Right lobe of liver (tissue), 6 donors: ENCODE measurements around the gene UNC93A. TPM values are rescaled to one million over a fixed set of nuclear protein-coding genes. Genes with fewer than 3 reads are reported as not detected.

ENCODE experiments used
- ATAC-seq, 4 donors: fragments of 200-7000 bp; cut with Tn5 transposase; one replicate each; pipeline ENCODE4 v1.9.1; 2020; ENCODE audit warnings: mild to moderate bottlenecking in 4 of 4, moderate library complexity in 4 of 4
- DNase-seq, 3 donors: peaks; one replicate each; pipeline ENCODE4 v3.0.0-alpha.2; 2020
- H3K27ac ChIP-seq, 3 donors: fragments of 200-600 bp; one replicate each; pipeline ENCODE4 v1.8.0; 2022
- H3K27me3 ChIP-seq, 2 donors: fragments of 200-600 bp; one replicate each; pipeline ENCODE4 v1.8.0; 2022
- H3K36me3 ChIP-seq, 4 donors: fragments of 200-600 bp; sonication (generic) in 1 of 4; one replicate each; pipeline versions ENCODE4 v1.5.1 to v1.8.0; 2017 to 2022; ENCODE audit warnings: control low read depth in 1 of 4
- H3K4me1 ChIP-seq, 4 donors: fragments of 200-600 bp; sonication (generic) in 1 of 4; one replicate each; pipeline versions ENCODE4 v1.5.1 to v1.8.0; 2017 to 2022; ENCODE audit warnings: control low read depth in 1 of 4
- H3K4me3 ChIP-seq, 3 donors: fragments of 200-600 bp; one replicate each; pipeline ENCODE4 v1.8.0; 2022
- H3K9me3 ChIP-seq, 4 donors: fragments of 200-600 bp; sonication (generic) in 1 of 4; one replicate each; pipeline versions ENCODE4 v1.5.1 to v1.8.0; 2017 to 2022; ENCODE audit warnings: control low read depth in 1 of 4
- CTCF ChIP-seq, 4 donors: fragments of 200-600 bp in 3 of 4; fragments of 450-650 bp in 1 of 4; IDR thresholded peaks; one replicate each; pipeline versions ENCODE4 v1.5.1 to v1.8.0; 2016 to 2022; ENCODE audit warnings: antibody characterized with exemption in 4 of 4, mild to moderate bottlenecking in 2 of 4
- POLR2A ChIP-seq: fragments of 450-650 bp; IDR thresholded peaks from one replicate; pipeline ENCODE4 v1.6.1; 2017; ENCODE audit warnings: antibody characterized with exemption, mild to moderate bottlenecking
- WGBS: methylation state at CpG from one replicate; pipeline ENCODE4 v1.1.6; 2018; ENCODE audit warnings: low coverage, low lambda C conversion rate; ENCODE audit not compliant: insufficient coverage; ENCODE audit errors: missing lambda C conversion rate; 5-methylcytosine and 5-hydroxymethylcytosine counted together
- intact Hi-C, 2 donors: fragments of 100-400 bp; cut with DNase I; formaldehyde crosslinking; loops; one replicate each; pipeline versions ENCODE4 v1.11.2 to v1.14.1; 2022
- total RNA-seq, 6 experiments: library from RNA; depleted of rRNA in 2 of 6; stranded (reverse); fragments of >200 nt in 2 of 6; fragmentation: NEBNext Ultra II Directional in 3 of 6; extraction: Animal tissue kit (Norgen Biotek cat#: 25700) in 3 of 6; gene quantifications; one replicate each; pipeline versions ENCODE4 v1.1.0 to v1.2.4, GENCODE V29; 2016 to 2023
- donor health status: DM: no; HTN: yes; CAD: no.
- donor health status: DM: no; HTN: no; CAD: no.
- donor health status: DM: no; HTN: no; CAD: no.
- donor health status: DM: no; HTN: yes; CAD: no.
- donor health status: DM: no; HTN: yes; CAD: no.

UNC93A gene
- total RNA-seq, 6 experiments from 2014 or later, result 1.4 to 15.8 (median 4.9) TPM

- DNase-seq (no peak), ATAC-seq (no peak)
- no peak overlapping the region for H3K4me3 ChIP-seq
- H3K9me3 ChIP-seq, result no peaks in the 10 kb centered on the region
- TF ChIP-seq CTCF (IDR thresholded peaks at IDR 0.05) (no peak), POLR2A (no peak)
- no peak overlapping the region for H3K27ac ChIP-seq
- no peaks in the 10 kb centered on the region for H3K27me3 ChIP-seq
- intact Hi-C loops, result no loop called here
- H3K4me1 ChIP-seq, result no peaks in the 10 kb centered on the region
- 47% methylated on average over 4 of the region's 4 CpGs for WGBS
- no peaks in the 10 kb centered on the region for H3K36me3 ChIP-seq
These were observed 36.3 kb downstream of the UNC93A start for GRCh38 chr6:167327391-167327790.

- WGBS, result 91% methylated on average over 4 of the region's 5 CpGs
- DNase-seq (no peak), ATAC-seq (no peak)
- Histone ChIP-seq H3K36me3 (no peaks in the 10 kb centered on the region), H3K9me3 (no peaks in the 10 kb centered on the region), H3K27ac (no peak overlapping the region), H3K27me3 (no peaks in the 10 kb centered on the region), H3K4me3 (no peak overlapping the region), H3K4me1 (no peaks in the 10 kb centered on the region)
- intact Hi-C loops, result no loop called here
- TF ChIP-seq POLR2A, result no peak
- no peak for TF ChIP-seq CTCF (IDR thresholded peaks at IDR 0.05)
These were observed 37.0 kb downstream of the UNC93A start for GRCh38 chr6:167328086-167328485.

- H3K36me3 ChIP-seq, result no peaks in the 10 kb centered on the region
- DNase-seq (no peak), ATAC-seq (no peak)
- no peak overlapping the region for H3K27ac ChIP-seq
- H3K4me3 ChIP-seq, result no peak overlapping the region
- H3K4me1 ChIP-seq, result no peaks in the 10 kb centered on the region
- TF ChIP-seq CTCF (IDR thresholded peaks at IDR 0.05) (no peak), POLR2A (no peak)
- 52% methylated on average over 8 of the region's 8 CpGs for WGBS
- no peaks in the 10 kb centered on the region for H3K9me3 ChIP-seq
- H3K27me3 ChIP-seq, result no peaks in the 10 kb centered on the region
- intact Hi-C loops, result no loop called here
These were observed 37.9 kb downstream of the UNC93A start for GRCh38 chr6:167329014-167329413.

GRCh38 chr6:167330750-167331149, 39.6 kb downstream of the UNC93A start:
- Histone ChIP-seq H3K4me3 (no peak overlapping the region), H3K36me3 (no peaks in the 10 kb centered on the region), H3K4me1 (no peaks in the 10 kb centered on the region), H3K27ac (no peak overlapping the region), H3K27me3 (no peaks in the 10 kb centered on the region), H3K9me3 (no peaks in the 10 kb centered on the region)
- intact Hi-C loops, result no loop called here
- WGBS, result 56% methylated on average over 4 of the region's 9 CpGs
- ATAC-seq, result peak in 1 of 4 donors; percentile 41
- TF ChIP-seq CTCF (IDR thresholded peaks at IDR 0.05), result no peak
- no peak for TF ChIP-seq POLR2A
- DNase-seq, result no peak

- no peak for ATAC-seq
- 85% methylated on average over 9 of the region's 11 CpGs for WGBS
- Histone ChIP-seq H3K36me3 (no peaks in the 10 kb centered on the region), H3K9me3 (no peaks in the 10 kb centered on the region), H3K4me3 (no peak overlapping the region), H3K27ac (no peak overlapping the region), H3K27me3 (no peaks in the 10 kb centered on the region), H3K4me1 (no peaks in the 10 kb centered on the region)
- TF ChIP-seq POLR2A (no peak), CTCF (IDR thresholded peaks at IDR 0.05) (no peak)
- DNase-seq, result no peak
- intact Hi-C loops, result no loop called here
These were observed 40.5 kb downstream of the UNC93A start for GRCh38 chr6:167331565-167331964.
